Measurements from ENCODE around the gene ADIRF.
"Not testable (repeated sequence)": the region's sequence is repeated elsewhere in the genome, so short reads cannot be mapped to it uniquely, and the experiment has no call there.

ADIRF gene

DNA sequence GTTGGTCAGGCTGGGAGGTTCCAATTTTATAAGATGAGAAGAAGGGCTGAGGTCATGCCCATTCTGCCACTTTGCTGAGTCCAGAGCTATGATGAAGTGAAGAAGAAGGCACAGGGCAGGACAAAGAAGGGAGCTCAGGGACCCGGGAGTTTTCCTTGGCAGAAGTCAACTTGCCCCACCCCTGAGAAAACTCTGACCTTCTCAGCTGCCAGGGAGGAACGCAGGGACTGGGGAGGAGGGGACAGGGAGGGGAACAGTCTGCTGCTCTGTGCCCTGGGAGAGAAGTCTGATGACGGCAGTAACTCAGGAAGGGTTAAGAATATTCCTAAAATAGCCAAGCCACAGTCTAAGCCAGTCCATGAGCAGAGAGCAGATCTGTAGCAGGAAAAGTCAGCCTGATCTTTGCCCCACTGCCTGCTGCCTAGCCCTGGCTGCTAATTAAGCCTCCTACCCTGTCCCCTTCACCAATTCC lies 11.7 kb downstream of the ADIRF start:
- peak; percentile 64 for DNase-seq (ENCODE audit: low read depth)

DNA sequence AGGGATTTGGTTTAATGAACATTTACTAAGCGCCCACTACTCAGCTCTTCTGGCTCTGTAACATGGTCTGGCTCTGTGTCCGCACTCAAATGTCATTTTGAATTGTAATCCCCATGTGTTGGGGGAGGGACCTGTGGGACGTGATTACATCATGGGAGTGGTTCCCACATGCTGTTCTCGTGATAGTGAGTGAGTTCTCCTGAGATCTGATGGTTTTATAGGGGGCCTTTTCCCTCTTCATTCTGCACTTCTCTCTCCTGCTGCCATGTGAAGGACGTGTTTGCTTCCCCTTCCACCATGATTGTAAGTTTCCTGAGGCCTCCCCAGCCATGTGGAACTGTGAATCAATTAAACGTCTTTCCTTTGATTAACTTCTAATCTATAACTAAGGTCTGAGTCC lies 12.7 kb downstream of the ADIRF start:
- DNase-seq (ENCODE audit: low read depth), result not testable (repeated sequence)

DNA sequence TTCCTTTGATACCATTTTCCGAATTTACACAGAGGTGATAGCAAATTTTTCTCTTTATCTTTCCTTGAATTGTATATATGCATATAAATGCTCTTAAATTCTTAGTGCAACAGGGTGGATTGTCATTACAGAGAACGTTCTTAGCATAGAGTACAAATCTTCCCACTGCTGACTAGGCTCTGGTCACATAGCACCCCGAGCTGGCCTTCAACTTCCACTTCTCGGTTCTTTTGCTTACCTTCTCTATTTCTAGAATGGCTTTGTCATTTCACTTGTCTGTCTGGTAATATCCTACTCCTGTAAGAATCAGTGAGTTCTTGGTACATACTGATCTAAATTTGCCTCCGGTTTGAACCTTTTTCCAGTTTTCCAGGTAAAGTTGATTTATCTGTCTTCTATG lies 13.4 kb downstream of the ADIRF start:
- no peak for DNase-seq (ENCODE audit: low read depth)

DNA sequence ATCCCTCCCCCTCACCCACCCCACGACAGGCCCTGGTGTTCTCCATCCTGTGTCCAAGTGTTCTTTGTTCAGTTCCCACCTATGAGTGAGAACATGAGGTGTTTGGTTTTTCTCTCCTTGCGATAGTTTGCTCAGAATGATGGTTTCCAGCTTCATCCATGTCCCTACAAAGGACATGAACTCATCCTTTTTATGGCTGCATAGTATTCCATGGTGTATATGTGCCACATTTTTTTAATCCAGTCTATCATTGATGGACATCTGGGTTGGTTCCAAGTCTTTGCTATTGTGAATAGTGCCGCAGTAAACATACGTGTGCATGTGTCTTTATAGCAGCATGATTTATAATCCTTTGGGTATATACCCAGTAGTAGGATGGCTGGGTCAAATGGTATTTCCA lies 16.2 kb downstream of the ADIRF start:
- DNase-seq (ENCODE audit: low read depth), result not testable (repeated sequence)

DNA sequence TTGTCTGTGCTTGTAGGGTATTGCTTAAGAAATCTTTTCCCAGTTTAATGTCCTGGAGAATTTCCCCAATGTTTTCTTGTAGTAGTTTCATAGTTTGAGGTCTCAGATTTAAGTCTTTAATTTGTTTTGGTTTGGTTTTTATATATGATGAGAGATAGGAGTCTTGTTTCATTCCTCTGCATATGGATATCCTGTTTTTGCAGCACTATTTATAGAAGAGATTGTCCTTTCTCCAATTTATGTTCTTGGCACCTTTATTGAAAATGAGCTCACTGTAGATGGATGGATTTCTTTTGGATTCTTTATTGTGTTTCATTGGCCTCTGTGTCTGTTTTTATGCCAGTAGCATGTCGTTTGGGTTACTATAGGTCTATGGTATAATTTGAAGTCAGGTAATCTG lies 20.2 kb downstream of the ADIRF start:
- no peak for DNase-seq (ENCODE audit: low read depth)

DNA sequence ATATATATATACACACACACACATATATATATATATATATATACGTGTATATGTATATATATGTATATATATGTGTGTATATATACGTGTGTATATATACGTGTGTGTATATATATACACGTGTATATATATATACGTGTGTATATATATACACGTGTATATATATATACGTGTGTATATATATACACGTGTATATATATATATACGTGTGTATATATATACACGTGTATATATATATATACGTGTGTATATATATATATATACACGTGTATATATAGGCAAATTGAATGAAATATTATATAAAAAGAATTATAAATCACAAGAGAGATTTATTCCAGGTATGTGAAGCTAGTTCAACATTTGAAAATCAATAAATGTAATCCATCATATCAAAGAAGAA lies 23.1 kb downstream of the ADIRF start:
- not testable (repeated sequence) for DNase-seq (ENCODE audit: low read depth)

DNA sequence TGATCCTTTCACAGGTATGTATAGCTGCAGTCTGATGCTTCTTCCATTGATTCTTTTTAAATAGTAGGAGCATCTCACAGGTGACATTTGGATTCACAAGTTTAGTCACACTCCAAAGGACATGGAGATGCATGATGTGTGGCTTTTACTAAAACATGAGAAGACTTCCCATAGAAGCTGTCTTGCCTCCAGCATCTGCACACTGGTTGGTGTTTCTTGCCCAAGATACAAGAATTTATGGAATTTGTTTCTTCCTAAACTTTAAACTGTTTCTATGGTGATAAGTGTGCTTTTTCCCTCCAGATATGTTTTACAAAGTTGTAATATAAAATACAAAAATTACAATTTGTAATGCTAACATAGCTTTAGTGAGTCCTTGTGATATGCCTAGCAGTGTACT lies 24.2 kb downstream of the ADIRF start:
- DNase-seq (ENCODE audit: low read depth), result peak; percentile 58

DNA sequence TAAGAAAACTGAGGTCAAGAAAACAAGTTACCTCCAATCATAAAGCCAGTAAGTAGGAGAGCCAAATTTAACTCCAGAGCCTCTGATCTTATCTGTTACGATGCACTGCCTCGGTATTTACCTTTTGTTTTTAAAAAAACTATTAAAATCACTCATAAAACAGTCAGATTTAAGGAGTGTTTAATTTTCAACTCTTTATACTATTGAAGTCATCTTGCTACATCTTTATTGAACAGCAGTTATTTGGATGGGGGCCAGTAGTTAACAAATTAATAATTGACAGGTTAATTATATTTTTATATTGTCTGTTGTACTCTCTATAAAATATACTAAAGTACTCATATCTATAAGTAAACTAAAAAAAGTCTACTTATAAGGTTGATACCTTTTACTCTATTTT lies 24.6 kb downstream of the ADIRF start:
- no peak for DNase-seq (ENCODE audit: low read depth)

DNA sequence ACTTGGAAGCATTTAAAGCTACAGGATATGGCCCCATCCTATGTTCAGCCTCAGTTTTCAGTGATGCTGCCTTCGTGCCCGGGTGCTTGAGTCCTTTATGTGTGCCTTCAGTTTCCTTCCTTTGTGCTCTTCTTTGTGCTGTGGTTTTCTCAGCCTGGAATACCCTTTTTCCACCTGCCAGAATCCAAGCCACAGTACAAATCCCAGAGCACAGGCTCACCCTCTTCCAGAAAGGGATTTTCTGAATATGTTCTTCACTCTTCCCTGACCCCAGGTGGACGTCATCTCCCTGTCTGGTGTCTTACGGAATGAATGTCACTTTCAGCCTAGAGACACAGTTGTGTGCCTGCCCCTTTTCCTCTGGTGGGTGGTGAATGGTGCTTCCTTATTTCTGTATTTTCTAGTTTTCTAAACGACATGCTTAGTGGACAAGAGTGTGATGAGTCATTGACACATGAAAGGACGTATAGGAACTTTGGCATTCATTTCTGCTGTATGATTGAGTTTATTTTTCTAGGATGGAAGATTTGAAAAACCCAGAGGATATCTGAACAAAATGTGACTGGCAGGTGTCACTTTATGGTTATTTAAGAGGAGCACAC lies 31.6 kb downstream of the ADIRF start:
- DNase-seq (ENCODE audit: low read depth), result not testable (repeated sequence)

DNA sequence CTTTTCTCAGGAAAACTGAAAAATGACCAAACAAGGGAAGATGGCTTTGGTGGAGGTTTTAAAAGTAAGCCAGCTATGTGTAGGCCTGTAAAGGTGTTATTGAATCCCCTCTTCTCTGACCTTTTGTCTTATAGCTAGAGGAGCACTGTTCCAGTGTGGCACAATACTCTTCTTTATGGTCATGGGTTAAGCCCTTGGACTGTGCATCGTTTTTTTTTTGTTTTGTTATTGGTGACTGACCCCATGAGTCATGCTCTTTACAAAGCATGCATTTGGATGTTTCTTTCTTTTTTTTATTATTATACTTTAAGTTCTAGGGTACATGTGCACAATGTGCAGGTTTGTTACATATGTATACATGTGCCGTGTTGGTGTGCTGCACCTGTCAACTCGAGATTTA lies 32.2 kb downstream of the ADIRF start:
- DNase-seq (ENCODE audit: low read depth), result peak; percentile 28

DNA sequence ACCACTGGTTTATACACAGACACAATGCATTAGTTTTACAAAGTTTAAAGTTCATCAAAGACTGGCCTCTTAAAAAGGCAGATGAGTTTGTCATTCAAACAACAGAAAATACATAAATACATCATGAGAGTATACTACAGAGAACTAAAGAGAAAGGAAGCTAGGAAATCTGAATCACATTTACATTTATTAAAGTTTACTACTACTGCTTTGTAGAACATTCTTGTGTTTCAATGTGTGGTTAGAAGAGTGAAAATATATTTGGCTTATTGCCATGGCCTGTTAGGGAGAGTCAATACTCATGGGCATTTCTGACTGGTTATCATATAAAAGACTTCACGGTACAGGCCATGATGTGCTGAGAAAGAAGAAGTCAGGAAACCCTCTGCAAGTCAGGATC lies 38.8 kb downstream of the ADIRF start:
- DNase-seq (ENCODE audit: low read depth), result peak; percentile 39

DNA sequence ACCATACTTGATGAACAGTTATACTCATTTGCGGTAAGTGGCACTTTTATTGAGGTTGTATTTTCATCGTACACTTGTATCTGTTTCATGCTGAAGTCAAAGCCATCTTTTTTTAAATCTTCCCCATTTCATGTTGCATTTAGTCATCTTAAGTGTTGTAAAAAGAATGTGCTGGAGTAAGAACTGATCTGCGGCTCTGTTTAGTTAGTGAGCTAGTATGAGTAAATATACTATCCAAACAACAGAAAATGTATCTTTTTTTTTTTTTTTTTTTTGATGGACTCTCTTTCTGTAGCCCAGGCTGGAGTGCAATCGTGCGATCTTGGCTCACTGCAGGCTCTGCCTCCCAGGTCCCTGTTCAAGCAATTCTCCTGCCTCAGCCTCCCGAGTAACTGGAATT lies 39.4 kb downstream of the ADIRF start:
- DNase-seq (ENCODE audit: low read depth), result not testable (repeated sequence)

DNA sequence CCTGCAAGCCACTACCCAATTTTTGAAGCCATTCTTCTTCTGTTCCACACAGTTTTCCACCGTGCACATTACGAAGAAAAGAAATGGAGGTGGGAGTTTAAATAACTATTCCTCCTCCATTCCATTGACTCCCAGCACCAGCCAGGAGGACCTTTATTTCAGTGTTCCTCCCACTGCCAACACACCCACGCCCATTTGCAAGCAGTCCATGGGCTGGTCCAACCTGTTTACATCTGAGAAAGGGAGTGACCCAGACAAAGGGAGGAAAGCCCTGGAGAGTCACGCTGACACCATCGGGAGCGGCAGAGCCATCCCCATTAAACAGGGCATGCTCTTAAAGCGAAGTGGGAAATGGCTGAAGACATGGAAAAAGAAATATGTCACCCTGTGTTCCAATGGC lies 40.0 kb downstream of the ADIRF start:
- DNase-seq (ENCODE audit: low read depth), result not testable (repeated sequence)

DNA sequence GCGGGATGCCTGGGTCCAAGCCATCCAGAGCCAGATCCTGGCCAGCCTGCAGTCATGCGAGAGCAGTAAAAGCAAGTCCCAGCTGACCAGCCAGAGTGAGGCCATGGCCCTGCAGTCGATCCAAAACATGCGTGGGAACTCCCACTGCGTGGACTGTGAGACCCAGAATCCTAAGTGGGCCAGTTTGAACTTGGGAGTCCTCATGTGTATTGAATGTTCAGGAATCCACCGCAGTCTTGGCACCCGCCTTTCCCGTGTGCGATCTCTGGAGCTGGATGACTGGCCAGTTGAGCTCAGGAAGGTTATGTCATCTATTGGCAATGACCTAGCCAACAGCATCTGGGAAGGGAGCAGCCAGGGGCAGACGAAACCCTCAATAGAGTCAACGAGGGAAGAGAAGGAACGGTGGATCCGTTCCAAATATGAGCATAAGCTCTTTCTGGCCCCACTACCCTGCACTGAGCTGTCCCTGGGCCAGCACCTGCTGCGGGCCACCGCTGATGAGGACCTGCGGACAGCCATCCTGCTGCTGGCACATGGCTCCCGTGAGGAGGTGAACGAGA lies 40.9 kb downstream of the ADIRF start:
- DNase-seq (ENCODE audit: low read depth), result not testable (repeated sequence)

DNA sequence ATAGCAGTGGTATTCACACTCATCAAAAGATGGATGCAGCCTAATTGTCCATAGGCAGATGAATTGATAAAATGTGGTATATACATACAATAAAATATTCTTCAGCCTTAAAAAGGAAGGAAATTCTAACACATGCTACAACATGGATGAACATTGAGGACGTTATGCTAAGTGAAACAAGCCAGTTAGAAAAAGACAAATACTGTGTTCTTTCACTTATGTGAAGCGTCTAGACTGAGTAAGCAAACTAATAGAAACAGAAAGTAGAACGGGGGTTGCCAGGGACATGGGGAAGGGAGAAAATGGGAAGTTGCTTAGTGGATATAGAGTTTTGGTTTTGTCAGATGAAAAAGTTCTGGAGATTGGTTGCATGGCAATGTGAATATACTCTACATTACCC lies 45.2 kb downstream of the ADIRF start:
- DNase-seq (ENCODE audit: low read depth), result not testable (repeated sequence)

DNA sequence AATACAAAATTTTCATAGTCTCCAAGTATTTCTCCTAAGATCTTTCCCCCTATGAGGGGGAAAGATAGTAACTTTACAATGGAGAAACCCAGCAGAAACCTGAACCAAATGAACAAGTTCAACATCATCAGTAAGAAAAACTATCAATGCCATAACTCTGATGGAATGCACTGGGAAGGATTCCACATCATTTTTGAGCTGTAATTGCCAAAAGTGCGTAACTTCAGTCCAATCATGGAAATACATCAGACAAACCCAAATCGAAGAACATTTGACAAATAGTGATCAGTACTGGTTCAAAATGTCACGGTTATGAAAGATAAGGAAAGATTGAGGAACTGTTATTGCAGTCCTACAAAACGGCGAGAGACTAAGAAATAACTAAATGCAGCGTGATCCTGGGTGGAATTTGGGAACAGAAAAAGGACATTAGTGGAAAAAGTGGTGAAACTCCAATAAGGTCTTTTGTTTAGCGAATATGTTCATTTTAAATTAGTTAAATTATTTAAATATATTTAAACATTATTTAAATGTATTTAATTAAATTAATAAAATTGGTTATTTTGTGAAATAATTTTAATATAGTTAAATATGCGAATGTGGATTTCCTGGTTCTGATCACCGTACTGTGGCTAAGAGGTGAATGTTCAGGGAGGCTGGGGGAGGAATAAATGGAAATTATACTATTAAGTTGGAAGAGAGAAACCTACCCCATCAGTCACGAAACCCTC lies 46.9 kb downstream of the ADIRF start:
- DNase-seq (ENCODE audit: low read depth), result peak; percentile 4

DNA sequence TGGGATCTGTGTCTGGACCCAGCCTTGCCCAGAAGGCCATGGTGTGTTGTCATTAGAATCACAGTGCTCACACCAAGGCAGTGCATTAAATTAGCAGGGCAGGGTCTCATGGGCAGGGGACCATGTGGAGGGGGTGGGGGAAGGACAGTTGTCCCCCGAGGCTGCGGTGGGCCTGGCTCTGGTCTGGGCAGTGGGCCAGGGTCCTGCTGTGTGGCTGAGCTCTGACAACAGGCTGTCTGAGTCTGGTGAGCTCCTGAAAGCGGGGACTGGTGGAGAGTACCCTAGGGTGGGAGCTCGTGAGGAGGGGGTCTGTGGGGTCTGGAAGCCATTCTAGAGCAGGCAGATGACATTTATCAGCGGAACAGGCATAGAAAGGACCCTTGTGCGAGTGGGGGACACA lies 49.8 kb downstream of the ADIRF start:
- not testable (repeated sequence) for DNase-seq (ENCODE audit: low read depth)

DNA sequence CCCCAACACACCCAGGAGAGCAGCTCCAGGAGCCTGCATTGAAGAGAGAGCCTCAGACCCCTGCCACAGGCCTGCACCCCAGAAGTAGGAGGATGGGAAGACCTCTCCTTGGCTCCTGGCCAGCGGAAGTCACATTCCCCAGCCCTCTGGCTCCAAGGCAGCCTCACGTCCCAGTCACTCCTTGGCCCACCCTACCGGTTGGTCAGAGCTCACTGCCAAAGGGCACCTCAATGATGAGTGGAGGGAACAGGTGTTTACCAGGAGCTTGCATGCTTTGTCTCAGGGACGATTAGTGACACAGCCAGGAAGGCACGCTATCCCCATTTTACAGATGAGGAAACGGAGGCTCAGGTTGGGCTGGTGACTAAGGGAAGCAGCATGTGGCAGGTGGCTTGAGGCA lies 50.8 kb downstream of the ADIRF start:
- not testable (repeated sequence) for DNase-seq (ENCODE audit: low read depth)

DNA sequence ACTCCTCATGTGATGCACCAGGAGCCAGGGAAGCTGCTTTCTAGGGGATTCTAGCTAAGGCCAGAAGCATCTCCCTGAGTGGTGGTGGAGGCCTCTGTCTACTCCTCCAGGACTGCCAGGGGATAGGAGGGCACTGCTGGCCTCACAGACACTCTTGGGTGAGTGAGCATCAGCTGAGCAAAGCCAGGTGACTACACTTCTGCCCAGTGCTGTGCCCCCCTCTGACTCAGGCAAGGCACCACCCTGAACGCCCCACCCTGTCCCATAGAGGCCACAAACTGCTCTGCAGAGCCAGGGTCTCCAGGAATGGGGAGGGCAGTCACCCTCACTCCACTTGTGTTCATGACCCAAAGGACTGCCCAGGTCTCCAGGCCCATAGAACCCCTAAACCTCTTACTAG lies 51.2 kb downstream of the ADIRF start:
- DNase-seq (ENCODE audit: low read depth), result not testable (repeated sequence)

DNA sequence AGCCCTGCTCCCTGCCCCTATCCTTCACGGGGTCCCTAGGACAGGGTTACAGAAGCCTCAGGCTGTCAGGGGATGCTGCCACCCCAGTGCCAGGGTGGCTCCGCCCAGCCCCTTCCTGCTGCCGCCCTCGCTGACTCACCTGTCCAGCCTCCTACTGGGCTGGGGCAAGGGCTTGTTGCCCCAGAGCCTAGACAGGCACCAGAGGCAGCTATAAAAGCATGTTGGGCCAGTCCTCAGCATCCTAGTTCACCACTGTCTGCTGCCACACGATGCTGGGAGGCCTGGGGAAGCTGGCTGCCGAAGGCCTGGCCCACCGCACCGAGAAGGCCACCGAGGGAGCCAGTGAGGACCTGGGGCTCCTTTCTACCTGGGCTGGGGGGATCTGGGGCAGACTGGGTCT lies 51.8 kb downstream of the ADIRF start, which contains the start of gene FAM25A:
TSS of gene FAM25A (plus strand) at position 239 of the 400 bp plus-strand sequence. CDS start at position 270, 31 bp downstream.
- not testable (repeated sequence) for DNase-seq (ENCODE audit: low read depth)
